Liver (tissue), 3 donors: ENCODE results near the gene ITGA7.

Experiments used
- ATF3 ChIP-seq: IDR thresholded peaks from 2 replicates; pipeline ENCODE4 v1.6.1; 2016; ENCODE audit warnings: antibody characterized with exemption
- CTCF ChIP-seq: fragments of 150-350 bp; IDR thresholded peaks from 2 replicates; pipeline ENCODE4 v1.5.1; 2017; ENCODE audit warnings: improper control_type of control experiment, low read depth, low read length; ENCODE audit not compliant: missing input control
- EGR1 ChIP-seq, 2 donors: IDR thresholded peaks; 2 replicates each; pipeline ENCODE4 v1.6.1; 2016 to 2018; ENCODE audit warnings: antibody characterized with exemption in 2 of 2, low read depth in 2 of 2
- FOXA1 ChIP-seq: IDR thresholded peaks from 2 replicates; pipeline ENCODE4 v1.6.1; 2016; ENCODE audit warnings: antibody characterized with exemption
- JUND ChIP-seq, 2 donors: IDR thresholded peaks; 2 replicates each; pipeline ENCODE4 v1.6.1; 2016; ENCODE audit warnings: antibody characterized with exemption in 2 of 2
- RAD21 ChIP-seq, 2 donors: IDR thresholded peaks; 2 replicates each; pipeline ENCODE4 v1.6.1; 2016; ENCODE audit warnings: antibody characterized with exemption in 2 of 2, mild to moderate bottlenecking in 2 of 2
- RXRA ChIP-seq, 2 donors: IDR thresholded peaks; 2 replicates each; pipeline ENCODE4 v1.6.1; 2017 to 2018; ENCODE audit warnings: antibody characterized with exemption in 2 of 2, mild to moderate bottlenecking in 1 of 2
- TAF1 ChIP-seq: conservative IDR thresholded peaks from 2 replicates; pipeline ENCODE4 v1.6.1; 2016; ENCODE audit warnings: antibody characterized with exemption, mild to moderate bottlenecking
- YY1 ChIP-seq: IDR thresholded peaks from 2 replicates; pipeline ENCODE4 v1.6.1; 2016; ENCODE audit warnings: antibody characterized with exemption, mild to moderate bottlenecking
- TF ChIP-seq, protein P1 (sequence below): IDR thresholded peaks from 2 replicates; pipeline ENCODE4 v1.6.1; 2016; ENCODE audit warnings: antibody characterized with exemption, mild to moderate bottlenecking
- TF ChIP-seq, protein P2 (sequence below): IDR thresholded peaks from 2 replicates; pipeline ENCODE4 v1.6.1; 2016; ENCODE audit warnings: antibody characterized with exemption
- TF ChIP-seq, protein P3 (sequence below): IDR thresholded peaks from 2 replicates; pipeline ENCODE4 v1.6.1; 2016; ENCODE audit warnings: antibody characterized with exemption
- donor health status: healthy.
- donor health status: healthy.

GRCh38 chr12:55644591-55644990 is 63.1 kb downstream of the ITGA7 start:
- no peak for TF ChIP-seq EGR1 (IDR thresholded peaks at IDR 0.05; ENCODE audit: low read depth in 2 of 2)
- TF ChIP-seq CTCF: no peak
- TF ChIP-seq YY1: no peak
- TF ChIP-seq, protein P1, sequence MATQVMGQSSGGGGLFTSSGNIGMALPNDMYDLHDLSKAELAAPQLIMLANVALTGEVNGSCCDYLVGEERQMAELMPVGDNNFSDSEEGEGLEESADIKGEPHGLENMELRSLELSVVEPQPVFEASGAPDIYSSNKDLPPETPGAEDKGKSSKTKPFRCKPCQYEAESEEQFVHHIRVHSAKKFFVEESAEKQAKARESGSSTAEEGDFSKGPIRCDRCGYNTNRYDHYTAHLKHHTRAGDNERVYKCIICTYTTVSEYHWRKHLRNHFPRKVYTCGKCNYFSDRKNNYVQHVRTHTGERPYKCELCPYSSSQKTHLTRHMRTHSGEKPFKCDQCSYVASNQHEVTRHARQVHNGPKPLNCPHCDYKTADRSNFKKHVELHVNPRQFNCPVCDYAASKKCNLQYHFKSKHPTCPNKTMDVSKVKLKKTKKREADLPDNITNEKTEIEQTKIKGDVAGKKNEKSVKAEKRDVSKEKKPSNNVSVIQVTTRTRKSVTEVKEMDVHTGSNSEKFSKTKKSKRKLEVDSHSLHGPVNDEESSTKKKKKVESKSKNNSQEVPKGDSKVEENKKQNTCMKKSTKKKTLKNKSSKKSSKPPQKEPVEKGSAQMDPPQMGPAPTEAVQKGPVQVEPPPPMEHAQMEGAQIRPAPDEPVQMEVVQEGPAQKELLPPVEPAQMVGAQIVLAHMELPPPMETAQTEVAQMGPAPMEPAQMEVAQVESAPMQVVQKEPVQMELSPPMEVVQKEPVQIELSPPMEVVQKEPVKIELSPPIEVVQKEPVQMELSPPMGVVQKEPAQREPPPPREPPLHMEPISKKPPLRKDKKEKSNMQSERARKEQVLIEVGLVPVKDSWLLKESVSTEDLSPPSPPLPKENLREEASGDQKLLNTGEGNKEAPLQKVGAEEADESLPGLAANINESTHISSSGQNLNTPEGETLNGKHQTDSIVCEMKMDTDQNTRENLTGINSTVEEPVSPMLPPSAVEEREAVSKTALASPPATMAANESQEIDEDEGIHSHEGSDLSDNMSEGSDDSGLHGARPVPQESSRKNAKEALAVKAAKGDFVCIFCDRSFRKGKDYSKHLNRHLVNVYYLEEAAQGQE: no peak
- TF ChIP-seq JUND (IDR thresholded peaks at IDR 0.05): no peak
- TF ChIP-seq TAF1: no peak
- TF ChIP-seq, protein P2, sequence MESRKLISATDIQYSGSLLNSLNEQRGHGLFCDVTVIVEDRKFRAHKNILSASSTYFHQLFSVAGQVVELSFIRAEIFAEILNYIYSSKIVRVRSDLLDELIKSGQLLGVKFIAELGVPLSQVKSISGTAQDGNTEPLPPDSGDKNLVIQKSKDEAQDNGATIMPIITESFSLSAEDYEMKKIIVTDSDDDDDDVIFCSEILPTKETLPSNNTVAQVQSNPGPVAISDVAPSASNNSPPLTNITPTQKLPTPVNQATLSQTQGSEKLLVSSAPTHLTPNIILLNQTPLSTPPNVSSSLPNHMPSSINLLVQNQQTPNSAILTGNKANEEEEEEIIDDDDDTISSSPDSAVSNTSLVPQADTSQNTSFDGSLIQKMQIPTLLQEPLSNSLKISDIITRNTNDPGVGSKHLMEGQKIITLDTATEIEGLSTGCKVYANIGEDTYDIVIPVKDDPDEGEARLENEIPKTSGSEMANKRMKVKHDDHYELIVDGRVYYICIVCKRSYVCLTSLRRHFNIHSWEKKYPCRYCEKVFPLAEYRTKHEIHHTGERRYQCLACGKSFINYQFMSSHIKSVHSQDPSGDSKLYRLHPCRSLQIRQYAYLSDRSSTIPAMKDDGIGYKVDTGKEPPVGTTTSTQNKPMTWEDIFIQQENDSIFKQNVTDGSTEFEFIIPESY: no peak
- no peak for TF ChIP-seq RXRA (IDR thresholded peaks at IDR 0.05)
- TF ChIP-seq ATF3: no peak
- TF ChIP-seq FOXA1: no peak
- no peak for TF ChIP-seq RAD21 (IDR thresholded peaks at IDR 0.05)
- TF ChIP-seq, protein P3, sequence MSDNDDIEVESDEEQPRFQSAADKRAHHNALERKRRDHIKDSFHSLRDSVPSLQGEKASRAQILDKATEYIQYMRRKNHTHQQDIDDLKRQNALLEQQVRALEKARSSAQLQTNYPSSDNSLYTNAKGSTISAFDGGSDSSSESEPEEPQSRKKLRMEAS: no peak
